AG04450 (cell line): ENCODE data around the gene HOXB5. TPM values are rescaled to one million over a fixed set of nuclear protein-coding genes. Genes with fewer than 3 reads are reported as not detected.

Experiments used
- CTCF ChIA-PET: fragments of 300-600, 350-600 bp; formaldehyde crosslinking; extraction: SDS; loops from one replicate; lab custom pipeline; 2022; ENCODE audit warnings: antibody characterized with exemption, inconsistent platforms; lab: Charles Lee
- POLR2A ChIA-PET: fragments of 350-600 bp; formaldehyde crosslinking; extraction: SDS; loops from one replicate; lab custom pipeline; 2021; ENCODE audit warnings: antibody characterized with exemption, inconsistent platforms; lab: Yijun Ruan, JAX
- DNase-seq: peaks from one replicate; pipeline ENCODE4 v3.0.0-alpha.2; 2011; ENCODE audit warnings: low read depth, low spot score
- H3K27ac ChIP-seq: one replicate; pipeline ENCODE4 v1.5.1; 2012; ENCODE audit warnings: low read depth, low read length, control low read depth
- H3K27me3 ChIP-seq: one replicate; pipeline ENCODE4 v1.6.0; 2012; ENCODE audit warnings: low read length; ENCODE audit not compliant: control insufficient read depth, insufficient read depth
- H3K4me3 ChIP-seq: 2 replicates; pipeline ENCODE4 v1.5.1; 2011; ENCODE audit warnings: mild to moderate bottlenecking, low read depth, low read length, control low read depth
- H3K9me3 ChIP-seq: 2 replicates; pipeline ENCODE4 v1.5.1; 2012; ENCODE audit warnings: low read length; ENCODE audit not compliant: control insufficient read depth, insufficient read depth
- CTCF ChIP-seq: IDR thresholded peaks from 2 replicates; pipeline ENCODE4 v1.5.1; 2011; ENCODE audit warnings: low read depth, low read length, control low read depth, inconsistent platforms
- polyA plus RNA-seq: library from polyadenylated mRNA; depleted of rRNA; stranded (reverse); fragments of >200 nt; gene quantifications from 2 replicates; pipeline ENCODE4 v1.2.3, GENCODE V29; 2011

HOXB5 gene
- polyA plus RNA-seq, 1 experiment, result 9.4 TPM

GRCh38 chr17:48571024-48571818 lies 22.4 kb downstream of the HOXB5 start:
- CTCF ChIA-PET, result interaction anchor here (0.5 kb wide), 1 partner anchor 498 kb away, joined by 6 read pairs; no protein-coding TSS in a partner anchor
- POLR2A ChIA-PET, result interaction anchor here (4.5 kb wide), 1 partner anchor 15 kb away, joined by 40 read pairs; no protein-coding TSS in a partner anchor
- H3K27ac ChIP-seq, result peak overlapping the region; percentile 94
- H3K9me3 ChIP-seq, result no peaks in the 10 kb centered on the region
- no peak for TF ChIP-seq CTCF
- no peak for DNase-seq
- H3K4me3 ChIP-seq, result peak overlapping the region; percentile 90
- no peaks in the 10 kb centered on the region for H3K27me3 ChIP-seq

- no peak for TF ChIP-seq CTCF
- no peaks in the 10 kb centered on the region for H3K27me3 ChIP-seq
- DNase-seq, result no peak
- peak overlapping the region; percentile 94 for H3K27ac ChIP-seq
- peak overlapping the region; percentile 90 for H3K4me3 ChIP-seq
- ChIA-PET POLR2A (interaction anchor here (0.8 to 4.5 kb wide), 6 partner anchors 8 to 24 kb away, joined by 3 to 40 read pairs (median 6); partner anchors contain the start of gene HOXB4), CTCF (interaction anchor here (1.0 to 1.1 kb wide), 3 partner anchors 11 to 78 kb away, joined by 3 to 5 read pairs (median 3); no protein-coding TSS in a partner anchor)
- no peaks in the 10 kb centered on the region for H3K9me3 ChIP-seq
Observed at GRCh38 chr17:48570325-48571023, 23.1 kb downstream of the HOXB5 start.

- Histone ChIP-seq H3K4me3 (peak overlapping the region; percentile 90), H3K27me3 (no peaks in the 10 kb centered on the region), H3K27ac (peak overlapping the region; percentile 94), H3K9me3 (no peaks in the 10 kb centered on the region)
- ChIA-PET CTCF (interaction anchor here (1.0 to 3.3 kb wide), 4 partner anchors 10 to 218 kb away, joined by 3 to 13 read pairs (median 4); no protein-coding TSS in a partner anchor), POLR2A (interaction anchor here (0.8 to 4.5 kb wide), 7 partner anchors 8 to 24 kb away, joined by 3 to 40 read pairs (median 6); partner anchors contain the start of gene HOXB4)
- TF ChIP-seq CTCF, result peak; percentile 42
- DNase-seq, result no peak
Observed at GRCh38 chr17:48569674-48570324, 23.8 kb downstream of the HOXB5 start.

- POLR2A ChIA-PET, result interaction anchor here (0.9 to 4.5 kb wide), 4 partner anchors 9 to 20 kb away, joined by 3 to 40 read pairs (median 8); partner anchors contain the start of gene HOXB4
- Histone ChIP-seq H3K27me3 (no peaks in the 10 kb centered on the region), H3K4me3 (peak overlapping the region; percentile 90), H3K9me3 (no peaks in the 10 kb centered on the region), H3K27ac (peak overlapping the region; percentile 61)
- DNase-seq, result no peak
- CTCF ChIA-PET, result interaction anchor here (1.1 to 3.3 kb wide), 3 partner anchors 9 to 217 kb away, joined by 3 to 13 read pairs (median 3); no protein-coding TSS in a partner anchor
- no peak for TF ChIP-seq CTCF
Observed at GRCh38 chr17:48569240-48569582, 24.4 kb downstream of the HOXB5 start.
